ENCODE data around the gene CEPT1. TPM values are rescaled to one million over a fixed set of nuclear protein-coding genes. Genes with fewer than 3 reads are reported as not detected.

CEPT1 gene
- total and polyA plus RNA-seq, 2 of the 13 experiments (the other 11 are each of a cell fraction or from before 2014, with no cell fraction given), result 35.7 to 48.2 TPM

GRCh38 chr1:111225091-111225490 is 85.1 kb downstream of the CEPT1 start:
- H3K9me3 ChIP-seq (ENCODE audit: low read length), result no peaks in the 10 kb centered on the region
- no peak overlapping the region for H3K27ac ChIP-seq (ENCODE audit: extremely low read length, insufficient read depth, low read length)
- no peaks in the 10 kb centered on the region for H3K36me3 ChIP-seq (replicated peaks in 1 of 2; ENCODE audit: control insufficient read depth in 1 of 2, insufficient read depth in 2 of 2, low read length in 2 of 2)
- H4K20me1 ChIP-seq (ENCODE audit: insufficient read depth, low read length), result no peaks in the 10 kb centered on the region
- H3K9ac ChIP-seq (ENCODE audit: insufficient read depth, low read depth, low read length), result no peak overlapping the region
- DNase-seq (ENCODE audit: low spot score) (no peak), FAIRE-seq (no peak), ATAC-seq (no peak)
- H3K27me3 ChIP-seq (ENCODE audit: control insufficient read depth in 1 of 2, insufficient read depth in 2 of 2, low read length in 2 of 2), result no peaks in the 10 kb centered on the region
- intact Hi-C loops (cut with micrococcal nuclease; ENCODE audit: unreplicated experiment), result no loop called here
- ChIA-PET POLR2A (no interaction called here), CTCF (ENCODE audit: low intra/inter-chr PET ratio, low total read pairs) (interaction anchor here (5.1 kb wide), 1 partner anchor 109 kb away, joined by 77 read pairs; no protein-coding TSS in a partner anchor)
- H3K4me1 ChIP-seq (ENCODE audit: insufficient read depth, low read length), result peaks cover 78% of the 10 kb centered on the region
- in situ Hi-C loops (cut with HindIII; ENCODE audit: extremely low pct_ligation_motif_present, low pct_unique_long_range_greater_than_20kb), result no loop called here
- BruUV-seq (replicated peaks), result no TSS peak
- no peak overlapping the region for H2AFZ ChIP-seq (ENCODE audit: low read length)
- TF ChIP-seq PHF8 (CRISPR knock-in tag; IDR thresholded peaks at IDR 0.05) (no peak), TOPORS (CRISPR knock-in tag; IDR thresholded peaks at IDR 0.05) (no peak), ZKSCAN8 (CRISPR knock-in tag; IDR thresholded peaks at IDR 0.05; ENCODE audit: borderline replicate concordance) (no peak), ZFP36 (IDR thresholded peaks at IDR 0.05; ENCODE audit: borderline replicate concordance, low read depth, low read length, partially characterized antibody) (no peak), BHLHE40 (IDR thresholded peaks at IDR 0.05; ENCODE audit: low read length) (no peak), MIXL1 (CRISPR knock-in tag; IDR thresholded peaks at IDR 0.05) (no peak), ZNF790 (CRISPR knock-in tag; IDR thresholded peaks at IDR 0.05; ENCODE audit: borderline replicate concordance) (no peak), ATM (IDR thresholded peaks at IDR 0.05; ENCODE audit: borderline replicate concordance) (no peak), ZNF326 (CRISPR knock-in tag; IDR thresholded peaks at IDR 0.05; ENCODE audit: borderline replicate concordance) (no peak), IKZF1 (IDR thresholded peaks at IDR 0.05) (no peak)
- no peaks in the 10 kb centered on the region for H3K79me2 ChIP-seq (ENCODE audit: insufficient read depth, low read length)
- no peak overlapping the region for H3K4me3 ChIP-seq (replicated peaks in 1 of 3; ENCODE audit: insufficient read depth in 1 of 3, low read depth in 2 of 3, low read length in 3 of 3)
- no peak overlapping the region for H3K4me2 ChIP-seq (ENCODE audit: low read depth, low read length)

- BruUV-seq (replicated peaks), result no TSS peak
- TF ChIP-seq CBFB (CRISPR knock-in tag; IDR thresholded peaks at IDR 0.05), result no peak
- TF ChIP-seq NFYB (CRISPR knock-in tag; IDR thresholded peaks at IDR 0.05), result no peak
- TF ChIP-seq ZNF616 (CRISPR knock-in tag; IDR thresholded peaks at IDR 0.05; ENCODE audit: low read depth), result no peak
- TF ChIP-seq MAFK (conservative IDR thresholded peaks at IDR 0.05 in 1 of 2, IDR thresholded peaks at IDR 0.05 in 1 of 2; ENCODE audit: low read length in 2 of 2), result no peak
- TF ChIP-seq HDAC2 (CRISPR knock-in tag; IDR thresholded peaks at IDR 0.05), result no peak
- no peak for TF ChIP-seq NCOR1 (IDR thresholded peaks at IDR 0.05; ENCODE audit: borderline replicate concordance, low read length)
- TF ChIP-seq ZNF281 (CRISPR knock-in tag; IDR thresholded peaks at IDR 0.05; ENCODE audit: borderline replicate concordance), result no peak
- TF ChIP-seq U2AF1 (optimal IDR thresholded peaks at IDR 0.05; ENCODE audit: low read depth, low read length), result no peak
- TF ChIP-seq CBX2 (IDR thresholded peaks at IDR 0.05; ENCODE audit: low read depth, low read length), result no peak
- TF ChIP-seq CBX2 (CRISPR knock-in tag; IDR thresholded peaks at IDR 0.05; ENCODE audit: low read depth), result no peak
Observed at GRCh38 chr1:111225717-111226400, 85.8 kb downstream of the CEPT1 start.

More at GRCh38 chr1:111225717-111226400, 85.8 kb downstream of the CEPT1 start:
- DNase-seq (ENCODE audit: low spot score) (no peak), FAIRE-seq (no peak), ATAC-seq (no peak)
- Histone ChIP-seq H3K27me3 (ENCODE audit: control insufficient read depth in 1 of 2, insufficient read depth in 2 of 2, low read length in 2 of 2) (no peaks in the 10 kb centered on the region), H3K79me2 (ENCODE audit: insufficient read depth, low read length) (no peaks in the 10 kb centered on the region), H2AFZ (ENCODE audit: low read length) (no peak overlapping the region), H3K4me1 (ENCODE audit: insufficient read depth, low read length) (peaks cover 86% of the 10 kb centered on the region), H3K9me3 (ENCODE audit: low read length) (no peaks in the 10 kb centered on the region), H4K20me1 (ENCODE audit: insufficient read depth, low read length) (no peaks in the 10 kb centered on the region), H3K4me2 (ENCODE audit: low read depth, low read length) (no peak overlapping the region), H3K9ac (ENCODE audit: insufficient read depth, low read depth, low read length) (no peak overlapping the region), H3K27ac (ENCODE audit: extremely low read length, insufficient read depth, low read length) (no peak overlapping the region), H3K4me3 (replicated peaks in 1 of 3; ENCODE audit: insufficient read depth in 1 of 3, low read depth in 2 of 3, low read length in 3 of 3) (no peak overlapping the region), H3K36me3 (replicated peaks in 1 of 2; ENCODE audit: control insufficient read depth in 1 of 2, insufficient read depth in 2 of 2, low read length in 2 of 2) (no peaks in the 10 kb centered on the region)
- WGBS (ENCODE audit: low lambda C conversion rate), result 79% methylated on average over 6 of the region's 6 CpGs
- in situ Hi-C loops (cut with HindIII; ENCODE audit: extremely low pct_ligation_motif_present, low pct_unique_long_range_greater_than_20kb) (no loop called here), intact Hi-C loops (cut with micrococcal nuclease; ENCODE audit: unreplicated experiment) (no loop called here)
- ChIA-PET POLR2A (no interaction called here), CTCF (ENCODE audit: low intra/inter-chr PET ratio, low total read pairs) (interaction anchor here (5.1 kb wide), 1 partner anchor 108 kb away, joined by 77 read pairs; no protein-coding TSS in a partner anchor)

Measured in HepG2 (cell line).